Duodenal mucosa (tissue), 2 donors: Measurements from ENCODE around the gene TIMM23.

Source experiments
- H3K27ac ChIP-seq: one replicate; pipeline ENCODE4 v1.7.0; 2013; ENCODE audit warnings: low read depth, low read length
- H3K27me3 ChIP-seq, 2 donors: one replicate each; pipeline ENCODE4 v1.7.0; 2013; ENCODE audit warnings: low read length in 2 of 2, control low read depth in 1 of 2; ENCODE audit not compliant: insufficient read depth in 2 of 2, control insufficient read depth in 1 of 2
- H3K36me3 ChIP-seq, 2 donors: one replicate each; pipeline ENCODE4 v1.7.0; 2013; ENCODE audit warnings: low read length in 2 of 2, control low read depth in 1 of 2; ENCODE audit not compliant: insufficient read depth in 2 of 2, control insufficient read depth in 1 of 2
- H3K4me1 ChIP-seq, 2 donors: one replicate each; pipeline ENCODE4 v1.7.0; 2013; ENCODE audit warnings: low read length in 2 of 2, control low read depth in 1 of 2; ENCODE audit not compliant: insufficient read depth in 2 of 2, control insufficient read depth in 1 of 2
- H3K4me3 ChIP-seq, 2 donors: one replicate each; pipeline ENCODE4 v1.7.0; 2013; ENCODE audit warnings: low read length in 2 of 2, low read depth in 1 of 2
- H3K9ac ChIP-seq, 2 donors: one replicate each; pipeline ENCODE4 v1.7.0; 2013; ENCODE audit warnings: low read length in 2 of 2, low read depth in 1 of 2
- H3K9me3 ChIP-seq, 2 donors: one replicate each; pipeline ENCODE4 v1.7.0; 2013; ENCODE audit warnings: low read length in 2 of 2, control low read depth in 1 of 2; ENCODE audit not compliant: control insufficient read depth in 1 of 2

Gene TIMM23

GRCh38 chr10:46019569-46020343 lies 47.5 kb downstream of the TIMM23 start:
- peaks cover 52 to 61% of the 10 kb centered on the region in 2 donors for H3K4me1 ChIP-seq
- H3K9ac ChIP-seq = peak overlapping the region; percentile 3 to 4
- H3K27ac ChIP-seq = peak overlapping the region; percentile 34
- no peaks in the 10 kb centered on the region for H3K27me3 ChIP-seq
- peak overlapping the region; percentile 43 to 48 for H3K4me3 ChIP-seq
- no peaks in the 10 kb centered on the region for H3K9me3 ChIP-seq
- H3K36me3 ChIP-seq = peaks cover 0 to 23% of the 10 kb centered on the region in 2 donors

GRCh38 chr10:46020344-46020657 lies 48.0 kb downstream of the TIMM23 start:
- Histone ChIP-seq H3K27ac (peak overlapping the region; percentile 34), H3K36me3 (peaks cover 0 to 19% of the 10 kb centered on the region in 2 donors), H3K4me3 (peak overlapping the region; percentile 43 to 48), H3K4me1 (peaks cover 58 to 61% of the 10 kb centered on the region in 2 donors), H3K27me3 (no peaks in the 10 kb centered on the region), H3K9me3 (no peaks in the 10 kb centered on the region), H3K9ac (peak overlapping the region in 1 of 2 donors; percentile 4)

GRCh38 chr10:46022978-46023702 lies 50.9 kb downstream of the TIMM23 start:
- Histone ChIP-seq H3K36me3 (peaks cover 0 to 10% of the 10 kb centered on the region in 2 donors), H3K27ac (peak overlapping the region; percentile 74), H3K27me3 (no peaks in the 10 kb centered on the region), H3K9me3 (no peaks in the 10 kb centered on the region), H3K4me3 (peak overlapping the region; percentile 76 to 78), H3K4me1 (peaks cover 79 to 83% of the 10 kb centered on the region in 2 donors), H3K9ac (peak overlapping the region; percentile 62 to 83)

GRCh38 chr10:46024948-46025347 lies 52.7 kb downstream of the TIMM23 start:
- peaks cover 62 to 81% of the 10 kb centered on the region in 2 donors for H3K4me1 ChIP-seq
- H3K36me3 ChIP-seq = peaks cover 0 to 7% of the 10 kb centered on the region in 2 donors
- no peaks in the 10 kb centered on the region for H3K27me3 ChIP-seq
- H3K4me3 ChIP-seq = peak overlapping the region in 1 of 2 donors; percentile 43
- H3K27ac ChIP-seq = no peak overlapping the region
- H3K9ac ChIP-seq = no peak overlapping the region
- H3K9me3 ChIP-seq = no peaks in the 10 kb centered on the region

- peak overlapping the region in 1 of 2 donors; percentile 43 for H3K4me3 ChIP-seq
- H3K9ac ChIP-seq = no peak overlapping the region
- H3K36me3 ChIP-seq = peaks cover 0 to 7% of the 10 kb centered on the region in 2 donors
- H3K9me3 ChIP-seq = no peaks in the 10 kb centered on the region
- H3K27me3 ChIP-seq = no peaks in the 10 kb centered on the region
- H3K27ac ChIP-seq = no peak overlapping the region
- peaks cover 57 to 77% of the 10 kb centered on the region in 2 donors for H3K4me1 ChIP-seq
These were observed 53.1 kb downstream of the TIMM23 start for GRCh38 chr10:46025406-46025805.

- Histone ChIP-seq H3K27me3 (no peaks in the 10 kb centered on the region), H3K36me3 (peaks cover 0 to 7% of the 10 kb centered on the region in 2 donors), H3K9ac (peak overlapping the region; percentile 14 to 29), H3K4me1 (peaks cover 51 to 74% of the 10 kb centered on the region in 2 donors), H3K9me3 (no peaks in the 10 kb centered on the region), H3K27ac (no peak overlapping the region), H3K4me3 (peak overlapping the region in 1 of 2 donors; percentile 43)
These were observed 53.8 kb downstream of the TIMM23 start for GRCh38 chr10:46026106-46026505.

- peak overlapping the region; percentile 97 to 99 for H3K9ac ChIP-seq
- H3K36me3 ChIP-seq = peaks cover 0 to 3% of the 10 kb centered on the region in 2 donors
- peaks cover 42 to 56% of the 10 kb centered on the region in 2 donors for H3K4me1 ChIP-seq
- H3K4me3 ChIP-seq = peak overlapping the region; percentile 92 to 97
- peak overlapping the region; percentile 90 for H3K27ac ChIP-seq
- H3K9me3 ChIP-seq = no peaks in the 10 kb centered on the region
- H3K27me3 ChIP-seq = no peaks in the 10 kb centered on the region
These were observed 56.5 kb downstream of the TIMM23 start for GRCh38 chr10:46028584-46029460.

GRCh38 chr10:46029461-46030030 lies 57.3 kb downstream of the TIMM23 start:
- H3K4me3 ChIP-seq = peak overlapping the region; percentile 92 to 97
- H3K27ac ChIP-seq = peak overlapping the region; percentile 90
- H3K9me3 ChIP-seq = no peaks in the 10 kb centered on the region
- H3K36me3 ChIP-seq = peaks cover 0 to 3% of the 10 kb centered on the region in 2 donors
- peaks cover 35 to 53% of the 10 kb centered on the region in 2 donors for H3K4me1 ChIP-seq
- H3K27me3 ChIP-seq = no peaks in the 10 kb centered on the region
- peak overlapping the region; percentile 97 to 99 for H3K9ac ChIP-seq

GRCh38 chr10:46030091-46030937 lies 58.0 kb downstream of the TIMM23 start, which contains the start of gene NCOA4:
NCOA4 (minus strand) TSS chr10:46030623; CDS start chr10:46016680, 13,943 bp downstream.
- peaks cover 27 to 46% of the 10 kb centered on the region in 2 donors for H3K4me1 ChIP-seq
- H3K27me3 ChIP-seq = no peaks in the 10 kb centered on the region
- peak within 1 kb of the TSS; percentile 92 to 97 for H3K4me3 ChIP-seq
- no peaks in the 10 kb centered on the region for H3K9me3 ChIP-seq
- peak within 1 kb of the TSS; percentile 90 for H3K27ac ChIP-seq
- H3K9ac ChIP-seq = peak within 1 kb of the TSS; percentile 97 to 99
- H3K36me3 ChIP-seq = peaks cover 0 to 3% of the 10 kb centered on the region in 2 donors
